GM23338 (cell line): ENCODE measurements around the gene PAX5.

ENCODE experiments used
- CTCF ChIP-seq, 2 experiments: fragments of 200-600 bp in 1 of 2; sonication (generic) in 1 of 2; conservative IDR thresholded peaks; 2 replicates each; pipeline versions ENCODE4 v1.5.1 to v1.6.1; 2016 to 2017; ENCODE audit warnings: antibody characterized with exemption in 2 of 2, low read depth in 2 of 2, mild to moderate bottlenecking in 2 of 2, moderate library complexity in 1 of 2
- ETS1 ChIP-seq: IDR thresholded peaks from 2 replicates; pipeline ENCODE4 v1.6.1; 2016; ENCODE audit warnings: antibody characterized with exemption
- EZH2 ChIP-seq: fragments of 200-600 bp; sonication (generic); IDR thresholded peaks from one replicate; pipeline ENCODE4 v1.8.0; 2017; ENCODE audit warnings: antibody characterized with exemption, mild to moderate bottlenecking, low read depth; ENCODE audit not compliant: unreplicated experiment
- EZH2phosphoT487 ChIP-seq: fragments of 200-600 bp; sonication (generic); IDR thresholded peaks from one replicate; pipeline ENCODE4 v1.8.1; 2018; ENCODE audit warnings: antibody characterized with exemption; ENCODE audit not compliant: unreplicated experiment
- NANOG ChIP-seq: IDR thresholded peaks from 2 replicates; pipeline ENCODE4 v1.6.1; 2016; ENCODE audit warnings: antibody characterized with exemption, borderline replicate concordance
- POLR2AphosphoS5 ChIP-seq: IDR thresholded peaks from 2 replicates; pipeline ENCODE4 v1.6.1; 2016; ENCODE audit warnings: antibody characterized with exemption, low read depth
- REST ChIP-seq: IDR thresholded peaks from one replicate; pipeline ENCODE4 v1.6.1; 2018; ENCODE audit warnings: antibody characterized with exemption; ENCODE audit not compliant: unreplicated experiment
- ZNF114 ChIP-seq: fragments of 250-450 bp; sonication (Bioruptor Pico); IDR thresholded peaks from 2 replicates; pipeline ENCODE4 v1.5.0; 2020; ENCODE audit warnings: mild to moderate bottlenecking, moderate library complexity

GRCh38 chr9:36969216-36969771 lies 64.8 kb downstream of the PAX5 start:
- TF ChIP-seq CTCF (conservative IDR thresholded peaks at IDR 0.05; ENCODE audit: low read depth in 2 of 2) (peak; percentile 59 to 70), EZH2phosphoT487 (no peak), ZNF114 (no peak), POLR2AphosphoS5 (no peak), ETS1 (no peak), EZH2 (no peak), REST (no peak), NANOG (no peak)
